Measurements from ENCODE around the gene DMRTB1. TPM values are rescaled to one million over a fixed set of nuclear protein-coding genes. Genes with fewer than 3 reads are reported as not detected.

DMRTB1 gene
- total RNA-seq, 1 donor from 2014 or later: not detected

- DNase-seq (ENCODE audit: low read depth in 2 of 2): peak; percentile 74 to 87
These were observed 26.5 kb downstream of the DMRTB1 start for GRCh38 chr1:53485478-53486394.

GRCh38 chr1:53486395-53487026, 27.3 kb downstream of the DMRTB1 start:
- no peak for DNase-seq (ENCODE audit: low read depth in 2 of 2)

GRCh38 chr1:53490351-53490750, 31.2 kb downstream of the DMRTB1 start:
- DNase-seq (ENCODE audit: low read depth in 2 of 2): no peak

- DNase-seq (ENCODE audit: low read depth in 2 of 2): no peak
These were observed 36.6 kb downstream of the DMRTB1 start for GRCh38 chr1:53495633-53496345.

- no peak for DNase-seq (ENCODE audit: low read depth in 2 of 2)
These were observed 39.4 kb downstream of the DMRTB1 start for GRCh38 chr1:53498555-53499131.

- DNase-seq (ENCODE audit: low read depth in 2 of 2): no peak
These were observed 40.3 kb downstream of the DMRTB1 start for GRCh38 chr1:53499257-53500203.

- no peak for DNase-seq (ENCODE audit: low read depth in 2 of 2)
These were observed 41.2 kb downstream of the DMRTB1 start for GRCh38 chr1:53500204-53501064.

- no peak for DNase-seq (ENCODE audit: low read depth in 2 of 2)
These were observed 42.1 kb downstream of the DMRTB1 start for GRCh38 chr1:53501065-53502005.

GRCh38 chr1:53502641-53503432, 43.6 kb downstream of the DMRTB1 start:
- DNase-seq (ENCODE audit: low read depth in 2 of 2): no peak

GRCh38 chr1:53503433-53504217, 44.4 kb downstream of the DMRTB1 start:
- DNase-seq (ENCODE audit: low read depth in 2 of 2): no peak

- DNase-seq (ENCODE audit: low read depth in 2 of 2): no peak
These were observed 45.7 kb downstream of the DMRTB1 start for GRCh38 chr1:53504901-53505300.

GRCh38 chr1:53505401-53505800, 46.2 kb downstream of the DMRTB1 start:
- no peak for DNase-seq (ENCODE audit: low read depth in 2 of 2)

GRCh38 chr1:53505891-53506290, 46.7 kb downstream of the DMRTB1 start:
- no peak for DNase-seq (ENCODE audit: low read depth in 2 of 2)

GRCh38 chr1:53506355-53507050, 47.3 kb downstream of the DMRTB1 start:
- no peak for DNase-seq (ENCODE audit: low read depth in 2 of 2)

GRCh38 chr1:53507116-53507820, 48.1 kb downstream of the DMRTB1 start:
- no peak for DNase-seq (ENCODE audit: low read depth in 2 of 2)
